HepG2 (cell line): Measurements from ENCODE around the gene RANBP3. TPM values are rescaled to one million over a fixed set of nuclear protein-coding genes. Genes with fewer than 3 reads are reported as not detected.

Source experiments
- ATAC-seq: fragments of 200-7000 bp; cut with Tn5 transposase; 3 replicates; pipeline ENCODE4 v1.9.1; 2020; ENCODE audit warnings: mild to moderate bottlenecking, moderate library complexity
- BruUV-seq: library from RNA; stranded (reverse); fragments of 400-500 nt; replicated peaks from 2 replicates; lab custom pipeline; 2021; lab: Mats Ljungman, UMichigan
- CTCF ChIA-PET: fragments of 300-600 bp; formaldehyde crosslinking; extraction: SDS; loops from one replicate; lab custom pipeline; 2021; ENCODE audit warnings: low total read pairs, inconsistent platforms, low intra/inter-chr PET ratio; lab: Yijun Ruan, JAX
- POLR2A ChIA-PET: fragments of 350-600 bp; sonication (Branson Sonifier 250); formaldehyde crosslinking; loops from one replicate; lab custom pipeline; 2020; ENCODE audit warnings: antibody characterized with exemption, inconsistent platforms; lab: Yijun Ruan, JAX
- DNase-seq: peaks from one replicate; pipeline ENCODE4 v3.0.0-alpha.2; 2015; ENCODE audit warnings: low spot score
- FAIRE-seq: peaks from 3 replicates; lab custom pipeline; 2011; peaks lifted over from hg19 to GRCh38; lab: Jason Lieb, UNC
- H2AFZ ChIP-seq: one replicate; pipeline ENCODE4 v1.6.1; 2011; ENCODE audit warnings: low read length, inconsistent platforms
- H3K27ac ChIP-seq: fragments of 300-600 bp; 3 replicates; pipeline ENCODE4 v1.8.0; 2011; ENCODE audit warnings: mixed run types, mild to moderate bottlenecking, mixed read lengths, low read length, inconsistent platforms; ENCODE audit not compliant: insufficient read depth; ENCODE audit errors: extremely low read length
- H3K27me3 ChIP-seq, 2 experiments: fragments of 200-600 bp in 1 of 2; 2 replicates in 1 of 2; 3 replicates in 1 of 2; pipeline versions ENCODE4 v1.6.0 to v1.8.0; 2011; ENCODE audit warnings: low read length in 2 of 2, mild to moderate bottlenecking in 2 of 2, moderate library complexity in 2 of 2, inconsistent platforms in 1 of 2; ENCODE audit not compliant: insufficient read depth in 2 of 2, control insufficient read depth in 1 of 2
- H3K36me3 ChIP-seq, 2 experiments: fragments of 200-600 bp in 1 of 2; replicated peaks in 1 of 2; 2 replicates in 1 of 2; 3 replicates in 1 of 2; pipeline versions ENCODE4 v1.5.1 to v1.8.0; 2011; ENCODE audit warnings: low read length in 2 of 2, inconsistent platforms in 1 of 2; ENCODE audit not compliant: insufficient read depth in 2 of 2, control insufficient read depth in 1 of 2
- H3K4me1 ChIP-seq: 2 replicates; pipeline ENCODE4 v1.5.1; 2012; ENCODE audit warnings: low read length, inconsistent platforms; ENCODE audit not compliant: insufficient read depth
- H3K4me2 ChIP-seq: 2 replicates; pipeline ENCODE4 v1.6.0; 2011; ENCODE audit warnings: low read depth, low read length, inconsistent platforms
- H3K4me3 ChIP-seq, 3 experiments: fragments of 200-600 bp in 1 of 3; sonication (generic), shearing (Covaris generic) in 1 of 3; replicated peaks in 1 of 3; 2 replicates each; pipeline ENCODE4 v1.5.1; 2011 to 2016; ENCODE audit warnings: low read length in 3 of 3, inconsistent platforms in 2 of 3, low read depth in 2 of 3, mild to moderate bottlenecking in 2 of 3, control low read depth in 1 of 3, mixed read lengths in 1 of 3; ENCODE audit not compliant: insufficient read depth in 1 of 3
- H3K79me2 ChIP-seq: one replicate; pipeline ENCODE4 v1.6.1; 2011; ENCODE audit warnings: low read length, inconsistent platforms; ENCODE audit not compliant: insufficient read depth
- H3K9ac ChIP-seq: 2 replicates; pipeline ENCODE4 v1.6.0; 2011; ENCODE audit warnings: mild to moderate bottlenecking, low read depth, low read length, inconsistent platforms; ENCODE audit not compliant: insufficient read depth
- H3K9me3 ChIP-seq: 2 replicates; pipeline ENCODE4 v1.5.1; 2012; ENCODE audit warnings: mild to moderate bottlenecking, low read length
- H4K20me1 ChIP-seq: 2 replicates; pipeline ENCODE4 v1.6.0; 2011; ENCODE audit warnings: inconsistent platforms, mild to moderate bottlenecking, low read length, moderate library complexity; ENCODE audit not compliant: insufficient read depth
- HNRNPLL ChIP-seq: fragments of 200-400 bp; formaldehyde crosslinking; IDR thresholded peaks from 2 replicates; pipeline ENCODE4 v1.6.1; 2017; ENCODE audit warnings: mild to moderate bottlenecking, low read depth, low read length; ENCODE audit not compliant: poor library complexity, severe bottlenecking
- YY1 ChIP-seq: IDR thresholded peaks from 2 replicates; pipeline ENCODE4 v1.6.1; 2011; ENCODE audit warnings: low read length, low read depth, moderate library complexity, mild to moderate bottlenecking; ENCODE audit not compliant: insufficient read depth, insufficient replicate concordance
- ZFY ChIP-seq: sonication (generic); formaldehyde crosslinking; IDR thresholded peaks from 2 replicates; pipeline ENCODE4 v1.4.0; 2020; ENCODE audit warnings: missing genetic modification reagents
- WGBS: methylation state at CpG from one replicate; pipeline ENCODE4 v1.1.6; 2017; ENCODE audit warnings: low lambda C conversion rate; 5-methylcytosine and 5-hydroxymethylcytosine counted together
- in situ Hi-C: cut with HindIII; loops from 2 replicates; pipeline ENCODE4 v1.10.0; 2017; ENCODE audit warnings: low pct_unique_long_range_greater_than_20kb; ENCODE audit not compliant: extremely low pct_ligation_motif_present
- intact Hi-C: fragments of 100-400 bp; cut with micrococcal nuclease; formaldehyde crosslinking; loops from one replicate; pipeline ENCODE4 v1.10.0; 2022; ENCODE audit not compliant: unreplicated experiment
- polyA plus RNA-seq, 8 experiments: library from polyadenylated mRNA; depleted of rRNA in 3 of 8; stranded (reverse) in 7 of 8; unstranded in 1 of 8; fragments of >200 nt; fragmentation: Illumina TruSeq in 4 of 8; extraction: Trizol in 4 of 8; gene quantifications; 2 replicates each; pipeline versions ENCODE4 v1.2.1 to v1.2.3, GENCODE V29; 2011 to 2016; ENCODE audit warnings: low read depth in 4 of 8, missing spikeins in 1 of 8, mixed read lengths in 1 of 8; ENCODE audit not compliant: insufficient read depth in 1 of 8
- total RNA-seq, 5 experiments: library from RNA; depleted of rRNA; stranded (reverse); fragments of >200 nt; fragmentation: Illumina TruSeq; extraction: Trizol; gene quantifications; 2 replicates each; pipeline ENCODE4 v1.2.3, GENCODE V29; 2016; ENCODE audit warnings: low read depth in 1 of 5

The RANBP3 gene
- total and polyA plus RNA-seq, 2 of the 13 experiments (the other 11 are each of a cell fraction or from before 2014, with no cell fraction given), result 39.5 to 149 TPM

DNA sequence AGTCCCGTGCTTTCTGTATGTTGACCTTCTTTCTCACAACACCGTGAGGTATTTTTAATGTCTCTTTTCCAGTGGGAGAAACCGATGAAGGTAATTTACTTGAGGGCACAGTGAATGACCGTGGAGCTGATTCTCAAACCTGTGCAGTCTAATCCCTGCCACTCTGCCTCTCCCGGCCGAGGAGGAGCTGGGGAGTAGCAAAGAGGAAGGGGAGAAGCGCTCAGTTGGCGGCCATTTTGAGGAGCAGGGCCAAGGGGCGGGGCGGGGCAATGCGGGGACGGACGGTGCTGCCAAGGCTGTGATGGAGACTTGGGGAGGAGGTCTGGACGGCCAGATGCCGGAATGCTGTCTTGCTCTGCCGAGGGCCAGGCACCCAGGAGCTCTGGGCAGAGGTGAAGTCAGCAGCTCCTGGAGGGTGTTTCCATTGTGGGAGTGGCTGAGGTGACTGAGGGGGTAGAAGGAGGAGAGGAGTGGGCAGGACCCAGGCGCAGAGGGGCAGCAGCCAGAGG, 12.4 kb upstream of the RANBP3 start:
- intact Hi-C loops, result no loop called here
- no peak overlapping the region for H3K4me3 ChIP-seq
- H3K4me1 ChIP-seq, result peaks cover 67% of the 10 kb centered on the region
- TF ChIP-seq ZFY (CRISPR knock-in tag), result no peak
- TF ChIP-seq YY1, result peak; percentile 35
- TF ChIP-seq, all 625 proteins: peak for 1
- BruUV-seq, result no TSS peak
- Histone ChIP-seq H2AFZ (no peak overlapping the region), H3K9ac (no peak overlapping the region), H3K4me2 (no peak overlapping the region), H4K20me1 (no peaks in the 10 kb centered on the region), H3K79me2 (no peaks in the 10 kb centered on the region), H3K27me3 (peaks cover 0 to 23% of the 10 kb centered on the region in 2 experiments; a peak in 2 of 5 replicates), H3K9me3 (no peaks in the 10 kb centered on the region), H3K27ac (no peak overlapping the region), H3K36me3 (no peaks in the 10 kb centered on the region)
- FAIRE-seq, result no peak
- DNase-seq, result no peak
- 66% methylated on average over 17 of the region's 17 CpGs for WGBS
- CTCF ChIA-PET, result no interaction called here
- POLR2A ChIA-PET, result no interaction called here
- no peak for ATAC-seq
- in situ Hi-C loops, result no loop called here

DNA sequence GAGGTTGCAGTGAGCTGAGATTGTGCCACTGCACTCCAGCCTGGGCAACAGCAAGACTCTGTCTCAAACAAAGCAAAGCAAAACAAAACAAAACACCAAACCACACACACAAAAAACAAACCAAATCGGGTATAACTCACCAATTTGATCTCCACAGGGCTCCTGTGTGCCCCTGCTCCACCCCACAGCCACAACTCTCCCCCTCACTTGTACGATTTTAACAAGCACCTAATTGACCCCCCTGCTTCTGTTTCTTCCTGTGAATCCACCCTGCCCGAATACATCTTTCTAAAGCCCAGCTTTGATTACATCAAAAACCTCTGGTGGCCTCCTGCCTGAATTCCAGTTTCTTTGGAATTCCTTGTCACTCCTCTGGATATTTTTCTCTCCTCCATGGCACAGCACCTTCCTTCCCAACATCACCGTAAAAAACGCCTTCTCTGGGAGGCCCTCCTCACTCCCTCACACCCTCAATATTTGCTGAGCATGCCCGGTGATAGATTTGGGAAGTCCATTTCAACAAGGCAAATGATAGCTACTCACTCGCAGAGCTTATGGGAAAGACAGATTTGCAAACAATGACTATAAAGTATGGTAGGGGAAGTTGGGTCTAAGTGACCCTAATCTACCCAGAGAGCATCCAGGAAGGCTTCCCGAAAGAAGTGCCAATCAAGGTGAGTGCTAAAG, 11.6 kb upstream of the RANBP3 start:
- intact Hi-C loops, result no loop called here

More for the DNA sequence above, 11.6 kb upstream of the RANBP3 start:
- no peaks in the 10 kb centered on the region for H3K79me2 ChIP-seq
- peaks cover 71% of the 10 kb centered on the region for H3K4me1 ChIP-seq
- no peak overlapping the region for H3K9ac ChIP-seq
- CTCF ChIA-PET, result interaction anchor here (3.2 to 4.2 kb wide), 2 partner anchors 32 to 58 kb away, joined by 30 to 49 read pairs; no protein-coding TSS in a partner anchor
- POLR2A ChIA-PET, result no interaction called here
- no peak for DNase-seq
- TF ChIP-seq HNRNPLL, result no peak
- no peak overlapping the region for H3K4me2 ChIP-seq
- ATAC-seq, result no peak
- H3K36me3 ChIP-seq, result no peaks in the 10 kb centered on the region
- WGBS, result 11% methylated on average over 8 of the region's 8 CpGs
- H3K27me3 ChIP-seq, result peaks cover 0 to 23% of the 10 kb centered on the region in 2 experiments; a peak in 2 of 5 replicates
- H3K4me3 ChIP-seq, result no peak overlapping the region
- no peak for FAIRE-seq
- no peaks in the 10 kb centered on the region for H4K20me1 ChIP-seq
- H2AFZ ChIP-seq, result no peak overlapping the region
- no TSS peak for BruUV-seq
- in situ Hi-C loops, result loop anchor here (5.0 kb wide), 1 partner anchor 33 kb away; no protein-coding TSS in a partner anchor
- H3K27ac ChIP-seq, result no peak overlapping the region
- no peaks in the 10 kb centered on the region for H3K9me3 ChIP-seq
